NCI-H1105 treated with DMSO at 0.1 percent for 48 hours (cell line): Measurements from ENCODE around the gene TBX18.

ENCODE experiments used
- DNase-seq: peaks from one replicate; lab custom pipeline; 2025; lab: John Stamatoyannopoulos, UW

TBX18 gene

DNA sequence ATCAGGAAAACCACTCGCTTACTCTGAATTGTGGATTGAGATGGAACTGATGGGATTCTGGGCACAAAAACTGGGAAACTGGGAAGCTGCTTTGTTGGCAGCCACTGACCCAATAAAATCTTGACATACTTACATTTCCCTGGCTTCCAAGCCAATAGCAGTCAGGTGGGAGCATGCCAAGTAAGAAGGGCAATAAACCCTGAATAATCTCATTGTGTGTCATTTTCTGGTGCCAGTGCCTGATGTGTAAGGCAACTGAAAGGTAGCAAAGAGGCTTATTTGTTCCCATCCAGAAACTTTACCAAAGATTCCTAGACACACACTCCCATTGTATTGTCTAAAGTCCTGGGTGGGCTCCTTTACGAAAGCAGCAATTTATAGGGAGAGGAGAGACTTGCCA lies 93.2 kb downstream of the TBX18 start:
- no peak for DNase-seq

- no peak for DNase-seq
Observed at GRCh38 chr6:84669945-84670344, 94.5 kb downstream of the TBX18 start.

DNA sequence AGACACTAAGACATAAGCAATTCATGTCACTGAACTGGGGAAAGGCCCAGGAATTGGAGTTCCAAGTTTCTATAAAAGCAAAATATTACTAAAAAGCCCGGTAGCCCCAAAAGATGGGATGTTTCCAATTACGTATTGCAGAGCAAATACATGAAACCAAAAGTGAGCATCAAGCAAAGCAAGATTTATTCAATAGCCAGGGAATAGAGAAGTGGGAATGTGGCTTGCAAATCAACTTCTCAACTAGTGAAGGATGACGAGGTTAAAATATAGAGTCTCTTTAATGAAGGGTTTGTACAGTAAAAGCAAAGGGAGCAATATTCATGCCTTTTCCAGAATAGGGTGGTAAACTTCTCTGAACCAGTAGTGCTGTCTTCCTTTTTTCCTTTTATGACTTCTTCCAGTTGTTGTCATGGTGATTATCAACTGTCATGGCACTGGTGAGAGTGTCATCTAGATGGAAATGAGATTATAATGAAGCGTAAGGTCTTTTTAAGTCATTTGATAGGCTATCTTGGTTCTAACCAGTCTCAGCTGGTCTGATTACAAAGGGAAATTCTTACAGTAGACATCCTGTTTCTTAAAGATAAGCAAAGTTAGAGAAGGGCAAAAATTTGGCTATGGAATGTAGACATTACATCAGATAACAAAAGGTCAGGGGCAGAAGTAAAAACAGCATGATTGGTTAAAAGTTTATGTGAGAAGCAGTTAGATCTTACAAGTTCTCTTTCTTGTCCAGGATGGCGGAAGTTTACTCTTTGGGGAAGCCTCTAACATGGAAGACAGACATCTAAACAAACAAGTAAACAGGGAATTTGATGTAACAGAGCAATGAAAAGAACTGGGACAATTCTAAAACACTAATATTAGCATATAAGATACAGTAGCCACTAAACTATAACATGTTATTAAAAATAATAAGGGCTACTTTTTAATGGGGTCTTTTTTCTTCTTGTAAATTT lies 96.9 kb downstream of the TBX18 start:
- no peak for DNase-seq

DNA sequence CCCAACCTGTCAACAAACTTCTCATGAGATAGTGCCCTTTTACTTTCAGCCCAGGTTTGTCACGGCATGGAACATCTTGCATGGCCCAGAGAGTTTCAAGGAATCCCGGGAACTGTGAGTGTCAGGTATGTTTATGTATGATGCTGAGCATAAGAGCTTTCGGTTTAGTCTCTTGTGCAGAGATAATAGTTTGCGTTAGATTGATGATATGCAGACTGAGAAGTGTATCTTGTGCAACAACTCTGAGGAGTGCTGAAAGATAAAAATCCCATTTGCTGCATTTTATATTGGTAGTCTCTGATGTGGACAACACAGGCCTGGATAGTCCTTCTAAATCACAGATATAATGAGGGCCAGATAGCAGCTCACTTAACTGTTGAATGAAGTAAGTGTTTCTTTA lies 99.0 kb downstream of the TBX18 start:
- DNase-seq: no peak

GRCh38 chr6:84663866-84664265 lies 100.5 kb downstream of the TBX18 start:
- no peak for DNase-seq

- no peak for DNase-seq
Observed at GRCh38 chr6:84657486-84657885, 106.9 kb downstream of the TBX18 start.

GRCh38 chr6:84657025-84657424 lies 107.4 kb downstream of the TBX18 start:
- no peak for DNase-seq

DNA sequence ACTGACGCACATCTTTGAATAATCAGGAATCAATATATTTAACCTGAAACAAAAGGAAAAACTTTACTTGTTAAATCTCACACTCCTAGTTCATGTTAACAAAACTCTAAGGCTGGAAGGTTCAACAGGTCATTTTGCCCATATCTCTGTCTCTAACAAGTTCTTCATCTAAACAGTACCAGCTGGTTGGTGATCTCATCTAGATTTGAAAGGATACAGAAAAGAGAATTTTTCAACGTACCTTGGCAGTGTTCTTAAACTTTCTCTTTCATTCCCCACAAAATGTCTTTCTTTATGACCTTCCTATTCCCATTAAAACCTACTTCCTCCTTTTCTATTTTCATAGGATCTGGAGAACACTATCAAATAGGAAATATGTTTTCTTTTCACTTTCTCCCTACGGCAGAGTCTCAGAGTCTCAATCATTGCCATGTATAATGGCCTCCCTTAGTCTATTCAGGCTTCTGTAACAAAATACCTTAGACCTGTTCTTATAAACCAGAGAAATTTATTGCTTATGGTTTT lies 111.3 kb downstream of the TBX18 start:
- no peak for DNase-seq

DNA sequence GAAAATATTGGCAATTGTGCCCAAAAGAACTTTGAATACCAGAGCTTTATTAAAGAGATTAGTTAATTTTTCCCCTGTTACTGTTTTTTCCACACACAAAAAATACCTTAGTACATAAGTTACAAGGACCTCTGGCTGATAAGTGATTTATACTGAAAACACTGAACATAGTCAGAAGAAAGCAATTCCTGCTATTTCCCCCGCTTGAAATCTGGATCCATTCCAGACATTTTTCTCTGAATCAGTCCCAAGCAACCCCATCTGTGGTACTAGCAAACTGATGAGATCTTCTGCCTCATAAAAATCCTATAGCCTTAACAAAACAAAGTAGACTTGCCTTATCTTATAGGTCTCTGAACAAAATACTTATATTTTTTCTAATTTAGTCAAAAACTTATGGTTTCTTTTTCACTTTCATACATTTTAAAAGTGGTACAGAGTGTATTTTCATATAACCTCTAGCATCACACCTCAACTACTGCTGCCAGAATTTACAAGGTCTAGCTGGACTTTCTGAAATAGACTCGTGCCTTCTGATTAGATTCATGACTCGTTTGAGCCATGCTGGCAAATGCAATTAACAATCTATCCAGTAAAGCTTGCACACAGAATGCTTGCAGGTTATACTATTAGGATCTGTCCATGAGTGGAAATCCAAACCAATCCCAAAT lies 111.9 kb downstream of the TBX18 start:
- no peak for DNase-seq

GRCh38 chr6:84651583-84651982 lies 112.8 kb downstream of the TBX18 start:
- DNase-seq: no peak

GRCh38 chr6:84648444-84648843 lies 116.0 kb downstream of the TBX18 start:
- no peak for DNase-seq

GRCh38 chr6:84645563-84646266 lies 118.7 kb downstream of the TBX18 start:
- no peak for DNase-seq

- DNase-seq: no peak
Observed at GRCh38 chr6:84645000-84645399, 119.4 kb downstream of the TBX18 start.

DNA sequence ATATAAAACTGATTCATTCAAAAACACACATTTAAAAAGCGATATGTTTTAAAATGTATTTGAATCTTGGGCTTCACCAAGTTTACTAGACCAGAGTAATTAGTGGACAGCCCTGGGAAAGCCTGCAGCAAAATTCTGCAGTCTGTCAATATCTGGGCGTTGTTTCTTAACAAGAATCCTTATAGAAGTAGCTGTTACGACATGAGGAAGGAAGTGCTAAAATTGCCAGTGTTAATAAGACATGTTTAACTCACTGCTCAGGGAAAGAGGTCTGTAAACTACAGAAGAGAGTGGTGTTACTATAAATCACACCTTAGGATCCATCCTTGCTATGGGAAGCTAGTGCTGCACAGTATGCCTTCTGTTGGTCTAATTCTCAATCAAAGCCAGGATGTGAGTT lies 120.6 kb downstream of the TBX18 start:
- DNase-seq: no peak

GRCh38 chr6:84641076-84641475 lies 123.3 kb downstream of the TBX18 start:
- no peak for DNase-seq

DNA sequence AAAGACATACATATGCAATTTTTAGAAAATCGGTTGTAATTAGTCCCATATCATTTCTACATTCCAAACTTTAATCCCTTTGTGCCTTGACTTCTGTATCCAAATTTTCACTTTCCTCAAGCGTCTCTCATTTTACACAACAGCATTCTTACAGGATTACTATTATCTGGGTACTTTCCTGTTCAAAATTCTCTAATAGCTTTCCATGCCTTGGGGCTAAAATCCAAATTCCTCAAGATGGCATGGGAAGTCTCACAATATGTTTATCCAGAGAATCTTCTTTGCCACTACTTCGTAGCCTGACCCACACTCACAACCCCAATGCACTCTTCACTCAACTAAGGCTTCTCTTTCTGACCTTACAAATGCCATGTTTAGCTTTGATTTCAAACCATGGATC lies 125.0 kb downstream of the TBX18 start:
- DNase-seq: no peak

- DNase-seq: no peak
Observed at GRCh38 chr6:84638286-84638685, 126.1 kb downstream of the TBX18 start.
